Activated T-cell treated with anti-CD3 and anti-CD28 coated beads, Interleukin-2, amount 50 U/mL, for 72 hours (primary cell): ENCODE measurements around the gene GGN. TPM values are rescaled to one million over a fixed set of nuclear protein-coding genes. Genes with fewer than 3 reads are reported as not detected.
"Not testable (repeated sequence)": the region's sequence is repeated elsewhere in the genome, so short reads cannot be mapped to it uniquely, and the experiment has no call there.

Experiments used
- ATAC-seq, 2 donors: fragments of 150-1000 bp; cut with Tn5 transposase; replicated peaks in 1 of 2; 2 replicates each; pipeline ENCODE4 v1.10.0; 2021; ENCODE audit warnings: moderate library complexity in 2 of 2, mild to moderate bottlenecking in 1 of 2
- DNase-seq, 2 donors: peaks; one replicate each; pipeline ENCODE4 v3.0.0; 2021 to 2022; ENCODE audit warnings: mixed read lengths in 1 of 2
- H3K27ac Mint-ChIP-seq: one replicate; pipeline ENCODE4 v1.8.0; 2022; ENCODE audit warnings: mild to moderate bottlenecking, moderate library complexity, mixed read lengths
- H3K27me3 Mint-ChIP-seq: one replicate; pipeline ENCODE4 v1.8.0; 2022; ENCODE audit warnings: low read depth, mixed read lengths
- H3K36me3 Mint-ChIP-seq, 2 donors: one replicate each; pipeline ENCODE4 v1.8.0; 2022; ENCODE audit warnings: mixed read lengths in 2 of 2, mild to moderate bottlenecking in 1 of 2; ENCODE audit not compliant: insufficient read depth in 2 of 2
- H3K4me1 Mint-ChIP-seq: one replicate; pipeline ENCODE4 v1.8.0; 2022; ENCODE audit warnings: low read depth, mixed read lengths
- H3K4me3 Mint-ChIP-seq, 2 donors: one replicate each; pipeline ENCODE4 v1.8.0; 2022; ENCODE audit warnings: mild to moderate bottlenecking in 2 of 2, mixed read lengths in 2 of 2, moderate library complexity in 2 of 2
- H3K9me3 Mint-ChIP-seq, 2 donors: one replicate each; pipeline ENCODE4 v1.8.0; 2022; ENCODE audit warnings: mixed read lengths in 2 of 2
- total RNA-seq, 2 donors: library from RNA; stranded (reverse); gene quantifications; one replicate each; pipeline ENCODE4 v1.2.3, GENCODE V29; 2022

The GGN gene
- total RNA-seq, 2 donors from 2014 or later, result 0.43 to 1.4 TPM

- DNase-seq, result no peak
- no peak for ATAC-seq
- no peaks in the 10 kb centered on the region for H3K27me3 Mint-ChIP-seq
- peaks cover 44% of the 10 kb centered on the region for H3K4me1 Mint-ChIP-seq
- H3K27ac Mint-ChIP-seq, result no peak overlapping the region
- no peaks in the 10 kb centered on the region for H3K9me3 Mint-ChIP-seq
- peak overlapping the region; percentile 61 to 94 for H3K4me3 Mint-ChIP-seq
- H3K36me3 Mint-ChIP-seq, result peaks cover 20 to 26% of the 10 kb centered on the region in 2 donors
Observed at GRCh38 chr19:38377052-38377451, 10.8 kb downstream of the GGN start.

DNA sequence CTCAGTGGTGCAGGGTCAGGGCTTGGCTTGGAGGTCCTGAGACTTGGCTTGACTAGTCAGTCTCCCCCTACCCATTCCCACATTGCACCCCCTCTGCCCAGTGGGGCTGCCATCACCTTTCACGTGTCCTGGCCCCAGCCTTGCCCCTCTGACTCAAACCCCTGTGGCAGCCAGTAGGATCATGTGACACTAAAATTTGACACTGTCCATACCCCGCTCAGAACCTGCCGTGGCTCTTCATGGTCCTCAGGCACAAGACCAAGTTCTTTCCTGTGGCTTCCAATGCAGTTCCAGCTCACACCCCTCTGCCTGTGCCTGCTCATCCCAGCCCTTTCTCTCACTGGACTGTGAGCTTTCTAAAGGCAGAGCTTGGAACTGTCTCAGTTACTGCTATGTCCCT lies 11.3 kb downstream of the GGN start:
- peak overlapping the region; percentile 61 to 94 for H3K4me3 Mint-ChIP-seq
- H3K36me3 Mint-ChIP-seq, result peaks cover 19 to 24% of the 10 kb centered on the region in 2 donors
- H3K27ac Mint-ChIP-seq, result peak overlapping the region; percentile 83

GRCh38 chr19:38375748-38376147 lies 12.1 kb downstream of the GGN start:
- Mint-ChIP-seq H3K9me3 (no peaks in the 10 kb centered on the region), H3K27me3 (no peaks in the 10 kb centered on the region), H3K4me1 (peaks cover 44% of the 10 kb centered on the region), H3K36me3 (peaks cover 18 to 23% of the 10 kb centered on the region in 2 donors), H3K27ac (peak overlapping the region; percentile 99), H3K4me3 (peak overlapping the region; percentile 94 to 96)
- DNase-seq (no peak), ATAC-seq (no peak)

More for the DNA sequence above, 11.3 kb downstream of the GGN start:
- H3K4me1 Mint-ChIP-seq, result peaks cover 44% of the 10 kb centered on the region
- no peaks in the 10 kb centered on the region for H3K9me3 Mint-ChIP-seq
- DNase-seq (no peak), ATAC-seq (no peak)
- H3K27me3 Mint-ChIP-seq, result no peaks in the 10 kb centered on the region

- Mint-ChIP-seq H3K9me3 (no peaks in the 10 kb centered on the region), H3K27me3 (no peaks in the 10 kb centered on the region), H3K27ac (peak overlapping the region; percentile 99), H3K36me3 (peaks cover 15 to 20% of the 10 kb centered on the region in 2 donors), H3K4me3 (peak overlapping the region; percentile 94 to 96), H3K4me1 (peaks cover 44% of the 10 kb centered on the region)
- no peak for DNase-seq
- ATAC-seq, result peak in 1 of 2 donors; percentile 0
Observed at GRCh38 chr19:38375098-38375493, 12.7 kb downstream of the GGN start.

- Mint-ChIP-seq H3K27ac (peak within 1 kb of the TSS; percentile 99), H3K36me3 (peaks cover 14 to 19% of the 10 kb centered on the region in 2 donors), H3K9me3 (no peaks in the 10 kb centered on the region), H3K4me3 (peak within 1 kb of the TSS; percentile 94 to 96), H3K4me1 (peaks cover 43% of the 10 kb centered on the region), H3K27me3 (no peaks in the 10 kb centered on the region)
- peak; percentile 99 for DNase-seq
- ATAC-seq, result peak; percentile 98
Observed at GRCh38 chr19:38374332-38375097, 13.3 kb downstream of the GGN start, which contains the start of gene PSMD8. PSMD8 (plus strand) TSS chr19:38374571; CDS start chr19:38374602, 31 bp downstream.

DNA sequence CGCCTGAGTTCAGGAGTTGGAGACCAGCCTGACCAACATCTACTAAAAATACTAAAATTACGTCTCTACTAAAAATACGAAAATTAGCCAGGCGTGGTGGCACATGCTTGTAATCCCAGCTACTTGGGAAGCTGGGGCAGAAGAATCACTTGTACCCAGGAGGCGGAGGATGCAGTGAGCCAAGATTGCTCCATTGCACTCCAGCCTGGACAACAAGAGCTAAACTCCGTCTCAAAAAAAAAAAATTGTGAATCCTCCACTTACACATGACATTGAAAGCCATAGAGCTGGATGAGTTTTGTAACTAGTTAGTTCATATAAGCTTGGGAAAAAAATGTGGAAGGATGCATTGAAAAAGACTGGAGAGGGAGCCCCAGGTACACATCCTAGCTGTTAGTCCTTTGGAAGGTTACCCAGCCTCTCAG lies 13.9 kb downstream of the GGN start:
- no peak for ATAC-seq
- peak overlapping the region; percentile 49 for H3K27ac Mint-ChIP-seq

DNA sequence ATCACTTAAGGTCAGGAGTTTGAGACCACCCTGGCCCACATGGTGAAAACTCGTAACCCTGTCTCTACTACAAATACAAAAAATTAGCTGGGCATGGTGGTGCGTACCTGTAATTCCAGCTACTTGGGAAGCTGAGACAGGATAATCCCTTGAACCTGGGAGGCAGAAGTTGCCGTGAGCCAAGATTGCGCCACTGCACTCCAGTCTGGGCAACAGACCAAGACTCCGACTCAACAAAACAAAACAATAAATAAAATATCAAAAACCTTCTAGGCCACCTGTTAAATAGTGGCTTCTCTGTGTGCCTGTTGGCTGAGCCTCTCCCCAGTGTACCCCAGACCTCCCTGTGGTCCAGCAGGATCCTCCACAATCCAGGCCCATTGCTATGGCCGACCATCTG lies 16.8 kb downstream of the GGN start:
- H3K27ac Mint-ChIP-seq, result no peak overlapping the region
- DNase-seq (no peak), ATAC-seq (no peak)
- peaks cover 4% of the 10 kb centered on the region for H3K27me3 Mint-ChIP-seq
- peaks cover 7 to 8% of the 10 kb centered on the region in 2 donors for H3K36me3 Mint-ChIP-seq
- no peaks in the 10 kb centered on the region for H3K9me3 Mint-ChIP-seq
- no peak overlapping the region for H3K4me3 Mint-ChIP-seq
- H3K4me1 Mint-ChIP-seq, result peaks cover 18% of the 10 kb centered on the region

More for the DNA sequence above, 13.9 kb downstream of the GGN start:
- peaks cover 12 to 15% of the 10 kb centered on the region in 2 donors for H3K36me3 Mint-ChIP-seq
- H3K27me3 Mint-ChIP-seq, result no peaks in the 10 kb centered on the region
- H3K4me3 Mint-ChIP-seq, result peak overlapping the region; percentile 94 to 96
- no peak for DNase-seq
- H3K9me3 Mint-ChIP-seq, result no peaks in the 10 kb centered on the region
- peaks cover 37% of the 10 kb centered on the region for H3K4me1 Mint-ChIP-seq

DNA sequence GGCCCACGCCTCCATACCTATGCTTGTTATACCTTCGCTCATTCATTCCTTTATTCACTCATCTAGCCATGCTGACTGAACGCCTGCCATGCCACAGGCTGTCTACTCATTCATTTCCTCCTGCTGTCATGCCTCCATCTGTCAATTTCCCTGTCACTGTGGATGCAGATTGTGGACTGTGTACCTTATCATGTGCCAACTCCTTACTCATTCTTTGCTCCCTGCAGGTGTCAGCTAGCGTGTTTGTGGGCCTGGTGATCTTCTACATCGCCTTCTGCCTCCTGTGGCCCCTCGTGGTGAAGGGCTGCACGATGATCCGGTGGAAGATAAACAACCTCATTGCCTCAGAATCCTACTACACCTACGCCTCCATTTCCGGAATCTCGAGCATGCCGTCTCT lies 17.5 kb downstream of the GGN start:
- H3K36me3 Mint-ChIP-seq, result peaks cover 6 to 7% of the 10 kb centered on the region in 2 donors
- H3K27me3 Mint-ChIP-seq, result peaks cover 7% of the 10 kb centered on the region

GRCh38 chr19:38369584-38369983 lies 18.2 kb downstream of the GGN start:
- Mint-ChIP-seq H3K27me3 (peaks cover 7% of the 10 kb centered on the region), H3K9me3 (no peaks in the 10 kb centered on the region), H3K4me3 (no peak overlapping the region), H3K27ac (no peak overlapping the region), H3K36me3 (peaks cover 0 to under 1% of the 10 kb centered on the region in 2 donors), H3K4me1 (peaks cover 3% of the 10 kb centered on the region)
- DNase-seq, result no peak
- no peak for ATAC-seq

More for the DNA sequence above, 17.5 kb downstream of the GGN start:
- H3K9me3 Mint-ChIP-seq, result no peaks in the 10 kb centered on the region
- no peak for DNase-seq
- H3K4me3 Mint-ChIP-seq, result no peak overlapping the region
- H3K4me1 Mint-ChIP-seq, result peaks cover 11% of the 10 kb centered on the region
- ATAC-seq, result no peak
- H3K27ac Mint-ChIP-seq, result no peak overlapping the region

GRCh38 chr19:38367041-38367440 lies 20.8 kb downstream of the GGN start:
- no peak overlapping the region for H3K4me3 Mint-ChIP-seq
- no peaks in the 10 kb centered on the region for H3K9me3 Mint-ChIP-seq
- peaks cover 7% of the 10 kb centered on the region for H3K27me3 Mint-ChIP-seq

GRCh38 chr19:38362946-38363688 lies 24.7 kb downstream of the GGN start:
- not testable (repeated sequence) for ATAC-seq, H3K9me3 Mint-ChIP-seq, H3K27ac Mint-ChIP-seq, H3K36me3 Mint-ChIP-seq, DNase-seq
- peak overlapping the region; percentile 86 to 93 for H3K4me3 Mint-ChIP-seq
- H3K27me3 Mint-ChIP-seq, result peaks cover 30% of the 10 kb centered on the region
- peaks cover 23% of the 10 kb centered on the region for H3K4me1 Mint-ChIP-seq

More at GRCh38 chr19:38367041-38367440, 20.8 kb downstream of the GGN start:
- DNase-seq, result no peak
- Mint-ChIP-seq H3K36me3 (no peaks in the 10 kb centered on the region), H3K4me1 (peaks cover 10% of the 10 kb centered on the region), H3K27ac (no peak overlapping the region)
- no peak for ATAC-seq

DNA sequence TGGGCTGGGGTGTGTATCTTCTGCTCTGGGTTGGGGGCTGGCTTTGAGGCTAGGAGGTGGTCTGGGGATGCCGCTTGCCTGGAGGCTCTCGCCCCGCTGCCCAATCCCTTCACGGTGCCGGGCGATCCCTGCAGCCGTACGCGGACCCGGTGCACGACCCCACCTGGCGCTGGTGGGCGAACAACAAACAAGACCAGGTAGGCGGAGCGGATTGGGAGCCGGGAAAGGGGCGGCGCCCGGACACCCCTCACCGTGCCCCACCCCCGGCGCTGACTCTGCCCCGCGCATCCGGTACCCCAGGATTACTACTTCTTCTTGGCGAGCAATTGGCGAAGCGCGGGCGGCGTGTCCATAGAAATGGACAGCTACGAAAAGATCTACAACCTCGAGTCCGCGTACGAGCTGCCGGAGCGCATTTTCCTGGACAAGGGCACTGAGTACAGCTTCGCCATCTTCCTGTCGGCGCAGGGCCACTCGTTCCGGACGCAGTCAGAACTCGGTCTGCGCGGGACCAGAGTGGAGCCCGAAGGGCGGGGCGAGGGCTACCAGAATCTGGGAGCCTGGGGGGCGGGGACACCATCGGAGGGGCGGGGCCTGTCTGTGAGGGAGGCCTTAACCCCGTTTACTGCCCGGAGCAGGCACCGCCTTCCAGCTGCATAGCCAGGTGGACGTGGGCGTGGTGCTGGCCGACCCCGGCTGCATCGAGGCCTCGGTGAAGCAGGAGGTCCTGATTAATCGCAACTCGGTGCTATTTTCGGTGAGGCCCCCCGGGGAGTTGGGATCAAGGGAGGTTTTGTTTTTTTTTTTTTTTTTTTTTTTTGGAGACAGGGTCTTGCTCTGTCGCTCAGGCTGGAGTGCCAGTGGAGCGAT lies 25.5 kb downstream of the GGN start:
- ATAC-seq (peak; percentile 76 to 81), DNase-seq (peak; percentile 89 to 90)
- peaks cover 23% of the 10 kb centered on the region for H3K4me1 Mint-ChIP-seq
- peak overlapping the region; percentile 86 to 93 for H3K4me3 Mint-ChIP-seq
- H3K9me3 Mint-ChIP-seq, result no peaks in the 10 kb centered on the region
- no peak overlapping the region for H3K27ac Mint-ChIP-seq
- no peaks in the 10 kb centered on the region for H3K36me3 Mint-ChIP-seq
- H3K27me3 Mint-ChIP-seq, result peaks cover 30% of the 10 kb centered on the region
